Right hindlimb (tissue), 1 donor: Measurements from ENCODE around the gene ZNF334.
A peak's percentile ranks its signal among the peaks of the same experiment; 100 is the strongest.

ENCODE experiments used
- DNase-seq: peaks from one replicate; pipeline ENCODE4 v3.0.0-alpha.2; 2018

Gene ZNF334

GRCh38 chr20:46512943-46513844 is at the start of gene ZNF334:
Gene ZNF334, minus strand, starts transcription at chr20:46513559. Its CDS starts 1,457 bp downstream, at chr20:46512102.
- DNase-seq: peak; percentile 86

GRCh38 chr20:46562373-46563169 is 49.2 kb upstream of the ZNF334 start:
- peak; percentile 88 for DNase-seq

DNA sequence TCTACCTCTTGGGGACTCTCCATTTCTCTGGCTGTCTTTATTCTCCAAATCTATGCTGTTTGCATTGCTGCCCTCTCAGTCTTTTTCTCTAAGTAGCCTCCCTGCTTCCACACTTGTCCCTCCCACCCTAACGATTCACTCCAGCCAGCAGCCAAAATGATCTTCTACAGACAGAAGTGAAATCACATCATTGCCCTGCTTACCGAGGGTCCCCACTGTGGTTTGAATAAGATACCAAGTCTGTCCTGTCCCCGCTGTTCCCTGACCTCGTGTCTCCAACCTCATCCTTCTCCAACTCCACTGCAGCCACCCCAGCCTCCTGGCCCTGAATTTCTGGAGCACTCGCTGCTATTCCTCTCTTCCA is 48.6 kb upstream of the ZNF334 start:
- no peak for DNase-seq

GRCh38 chr20:46559685-46560440 is 46.5 kb upstream of the ZNF334 start:
- DNase-seq: no peak

DNA sequence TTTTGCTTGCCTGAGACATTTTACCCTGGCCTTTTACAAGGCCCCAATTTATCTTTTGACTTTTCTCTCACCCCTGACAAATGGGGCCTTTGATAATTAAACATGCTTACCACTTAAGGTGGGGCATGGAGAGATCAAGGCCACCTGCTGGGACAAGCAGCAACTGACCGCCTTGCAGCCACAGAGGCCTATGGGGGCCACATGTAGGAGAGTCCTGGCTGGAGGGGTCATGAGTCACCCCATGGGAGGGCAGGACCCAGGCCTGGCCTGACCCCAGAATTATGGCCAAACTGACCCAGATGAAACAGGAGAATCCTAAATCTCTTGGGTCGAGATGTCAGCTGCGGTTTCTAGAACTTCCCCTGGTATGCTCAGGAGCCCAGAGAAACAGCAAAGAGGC is 45.6 kb upstream of the ZNF334 start:
- no peak for DNase-seq

GRCh38 chr20:46558511-46558959 is 45.2 kb upstream of the ZNF334 start:
- no peak for DNase-seq

GRCh38 chr20:46557231-46557956 is 44.0 kb upstream of the ZNF334 start:
- DNase-seq: no peak

DNA sequence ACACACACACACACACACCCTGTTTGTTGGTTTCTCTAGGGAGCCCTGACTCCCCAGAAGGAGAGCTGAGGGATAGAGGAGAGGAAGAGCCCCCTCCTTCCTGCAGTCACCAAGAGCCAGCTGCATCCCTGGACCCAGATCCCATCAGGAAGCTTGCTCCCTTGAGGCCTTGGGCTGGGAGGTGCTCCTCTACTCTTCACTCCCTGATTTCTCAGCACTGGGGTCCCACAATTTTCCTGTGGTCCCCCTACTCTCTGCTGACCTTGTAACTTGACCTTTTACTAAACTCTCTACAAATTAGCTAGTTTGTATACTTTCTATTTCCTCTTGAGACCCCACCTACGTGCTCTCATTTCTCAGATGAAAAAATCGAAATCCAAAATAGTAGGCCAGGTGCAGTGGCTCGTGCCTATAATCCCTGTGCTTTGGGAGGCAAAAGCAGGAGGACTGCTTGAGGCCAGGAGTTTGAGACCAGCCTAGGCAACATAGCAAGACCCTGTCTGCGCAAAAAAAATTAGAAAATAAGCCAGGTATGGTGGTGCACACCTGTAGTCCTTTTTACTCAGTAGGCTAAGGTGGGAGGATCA is 42.1 kb upstream of the ZNF334 start:
- DNase-seq: no peak

DNA sequence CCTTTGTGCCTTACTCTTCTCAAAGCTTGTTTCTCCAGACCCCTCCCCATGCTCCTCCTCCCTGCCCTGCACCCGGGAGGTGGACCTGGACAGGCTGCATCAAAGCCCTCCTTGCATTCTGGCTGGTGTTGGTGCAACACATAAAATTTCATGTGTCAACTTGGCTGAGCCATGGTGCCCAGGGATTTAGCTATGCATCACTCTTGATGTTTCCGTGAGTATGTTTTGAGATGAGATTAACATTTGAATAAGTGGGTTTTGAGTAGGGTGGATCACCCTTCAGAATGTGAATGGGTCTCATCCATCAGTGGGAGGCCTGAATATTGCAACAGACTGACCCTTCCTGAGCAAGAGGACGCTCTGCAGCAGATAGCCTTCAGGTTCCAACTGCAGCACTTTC is 41.5 kb upstream of the ZNF334 start:
- DNase-seq: no peak

DNA sequence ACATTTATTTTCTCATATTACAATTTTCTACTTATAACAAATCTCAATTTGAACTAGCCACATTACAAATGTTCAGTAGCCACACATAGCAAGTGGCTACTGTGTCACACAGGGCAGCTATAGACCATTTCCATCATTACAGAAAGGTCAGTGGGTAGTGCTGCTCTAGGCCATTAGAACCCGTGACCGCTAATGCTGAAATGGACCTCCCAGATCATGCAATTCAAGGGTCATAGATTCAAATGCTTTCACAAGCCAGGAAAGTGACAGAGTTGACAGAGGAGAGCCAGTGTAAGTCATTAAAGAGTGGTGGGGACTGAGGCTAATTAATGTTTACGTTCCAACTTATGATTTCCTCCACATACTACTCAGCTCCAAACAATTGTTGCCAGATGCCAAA is 40.6 kb upstream of the ZNF334 start:
- DNase-seq: no peak

GRCh38 chr20:46552460-46553420 is 39.4 kb upstream of the ZNF334 start:
- no peak for DNase-seq

- no peak for DNase-seq
Observed at GRCh38 chr20:46551522-46552381, 38.4 kb upstream of the ZNF334 start.

DNA sequence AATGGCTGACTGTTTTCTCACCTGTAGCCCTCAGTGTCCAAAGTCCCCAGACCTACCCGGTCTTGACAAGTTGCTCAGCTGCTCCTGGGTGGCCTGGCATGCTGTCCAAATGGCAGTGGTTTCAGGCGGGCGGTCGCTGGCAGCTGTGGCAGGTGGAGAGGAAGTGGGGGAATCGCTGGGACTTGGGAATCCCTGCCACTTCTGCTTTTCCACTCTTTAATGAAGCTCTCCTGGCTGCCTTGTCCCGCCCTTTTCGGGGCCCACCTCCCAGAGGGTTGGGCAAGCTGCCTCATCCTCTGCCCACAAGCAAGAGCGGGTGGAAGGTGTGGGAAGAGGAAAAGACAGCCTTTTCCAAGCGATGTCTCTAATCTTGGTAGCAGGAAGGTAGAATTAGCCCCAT is 37.1 kb upstream of the ZNF334 start, which contains the start of gene OCSTAMP:
OCSTAMP (minus strand) TSS at position 194 of the 400 bp plus-strand sequence; CDS start at position 100, 94 bp downstream.
- peak; percentile 40 for DNase-seq

GRCh38 chr20:46549188-46549972 is 36.0 kb upstream of the ZNF334 start:
- DNase-seq: no peak

DNA sequence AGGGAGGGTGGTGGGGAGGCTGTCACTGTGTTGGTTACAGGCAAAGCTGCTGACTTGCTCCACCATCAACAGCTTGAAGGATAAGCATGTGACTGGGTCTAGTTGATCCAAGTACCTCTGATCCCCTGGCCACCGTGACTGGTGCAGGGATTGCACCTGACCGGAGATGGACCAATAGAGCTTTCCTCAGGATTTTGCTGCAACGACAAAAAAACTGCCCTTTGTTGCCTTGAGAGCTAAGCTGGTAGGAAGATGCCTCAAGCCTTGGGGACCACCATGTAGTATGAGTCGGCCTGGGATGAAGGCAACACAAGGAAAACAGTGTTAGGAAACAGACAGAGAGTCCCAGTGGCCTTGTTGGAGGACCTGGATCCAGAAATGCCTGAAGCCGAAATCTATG is 35.3 kb upstream of the ZNF334 start:
- no peak for DNase-seq

DNA sequence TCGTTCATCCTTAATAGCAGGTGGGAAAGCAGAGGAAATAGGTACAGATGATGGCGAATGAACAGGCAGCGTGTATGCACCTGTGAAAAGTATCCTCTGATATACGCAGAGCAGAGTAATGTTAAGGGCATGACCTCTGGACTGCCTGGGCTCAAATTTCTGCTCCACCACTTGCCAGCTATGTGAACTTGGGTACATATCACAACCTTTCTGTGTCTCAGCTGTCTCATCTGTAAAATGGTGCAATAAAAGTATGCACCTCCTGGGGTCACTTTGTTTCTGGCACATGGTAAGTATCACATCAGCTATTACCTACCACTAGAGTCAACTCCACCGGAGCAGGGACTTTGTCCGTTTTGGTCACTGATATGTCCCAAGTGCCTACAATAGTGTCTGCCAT is 34.6 kb upstream of the ZNF334 start:
- DNase-seq: no peak

DNA sequence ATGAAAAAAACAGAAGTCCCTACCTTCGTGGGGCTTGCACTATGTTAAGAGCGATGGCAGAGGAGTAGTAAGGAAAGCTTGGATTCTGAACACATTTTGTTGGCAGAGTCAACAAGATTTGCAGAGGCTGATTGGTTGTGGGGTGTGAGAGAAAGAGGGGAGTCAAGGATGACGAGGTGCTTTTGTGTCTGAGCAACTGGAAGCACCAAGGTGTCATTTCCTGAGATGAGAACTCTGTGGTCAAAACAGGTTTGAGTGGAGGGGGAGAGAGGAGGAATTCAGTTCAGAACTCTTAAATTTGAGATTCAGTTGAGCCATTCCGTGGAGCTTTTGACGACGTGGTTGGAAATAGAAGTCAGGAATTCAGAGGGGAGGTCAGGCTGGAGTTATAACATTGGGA is 33.6 kb upstream of the ZNF334 start:
- no peak for DNase-seq

DNA sequence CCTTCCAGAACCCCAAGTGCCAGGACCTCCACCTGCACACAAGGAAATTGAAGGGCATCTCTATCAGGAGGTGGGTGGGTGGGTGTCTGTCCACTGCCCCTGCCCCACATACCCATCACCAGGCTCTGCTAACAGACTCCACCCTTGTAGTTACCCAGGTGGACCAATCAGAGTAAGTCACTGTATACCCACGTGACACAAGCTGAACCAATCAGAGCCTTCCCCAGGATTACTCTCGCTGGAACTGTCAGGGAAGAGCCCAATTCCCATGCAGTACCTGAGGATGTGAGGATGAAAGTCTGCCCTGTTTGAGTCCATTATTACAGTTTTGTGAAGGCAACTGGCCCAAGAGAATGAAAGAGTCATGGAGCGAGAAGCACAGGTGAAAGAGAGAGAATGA is 32.9 kb upstream of the ZNF334 start:
- DNase-seq: no peak

DNA sequence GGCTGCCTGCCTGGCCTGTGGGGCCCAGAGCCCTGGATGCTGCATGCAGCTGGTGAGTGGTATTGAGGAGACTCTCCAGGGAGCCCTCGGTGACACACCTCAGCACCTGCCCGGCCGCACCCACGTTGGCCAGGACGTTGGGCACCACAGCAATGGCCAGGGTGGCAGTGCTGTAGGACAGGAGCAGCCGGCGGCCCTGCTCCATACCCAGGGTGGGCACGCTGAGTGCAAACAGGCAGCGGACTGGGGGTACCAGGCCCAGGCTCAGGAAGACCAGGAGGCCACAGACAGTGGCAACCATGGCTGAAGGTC is 32.4 kb upstream of the ZNF334 start:
- no peak for DNase-seq
